Gastroesophageal sphincter (tissue), 3 donors: ENCODE results near the gene TNS3.

Experiments used
- CTCF ChIP-seq, 4 experiments: fragments of 200-600 bp in 2 of 4; fragments of 450-650 bp in 2 of 4; sonication (generic) in 1 of 4; IDR thresholded peaks; one replicate each; pipeline ENCODE4 v1.5.1; 2017 to 2019; ENCODE audit warnings: antibody characterized with exemption in 4 of 4, mild to moderate bottlenecking in 2 of 4, moderate library complexity in 2 of 4
- EP300 ChIP-seq: sonication (generic); formaldehyde crosslinking; IDR thresholded peaks from one replicate; pipeline ENCODE4 v1.6.1; 2017; ENCODE audit warnings: antibody characterized with exemption, mild to moderate bottlenecking

GRCh38 chr7:47443049-47443448 lies 138.9 kb downstream of the TNS3 start:
- no peak for TF ChIP-seq CTCF (IDR thresholded peaks at IDR 0.05)
- TF ChIP-seq EP300 = no peak
